ENCODE results near the gene MED8.

MED8 gene

DNA sequence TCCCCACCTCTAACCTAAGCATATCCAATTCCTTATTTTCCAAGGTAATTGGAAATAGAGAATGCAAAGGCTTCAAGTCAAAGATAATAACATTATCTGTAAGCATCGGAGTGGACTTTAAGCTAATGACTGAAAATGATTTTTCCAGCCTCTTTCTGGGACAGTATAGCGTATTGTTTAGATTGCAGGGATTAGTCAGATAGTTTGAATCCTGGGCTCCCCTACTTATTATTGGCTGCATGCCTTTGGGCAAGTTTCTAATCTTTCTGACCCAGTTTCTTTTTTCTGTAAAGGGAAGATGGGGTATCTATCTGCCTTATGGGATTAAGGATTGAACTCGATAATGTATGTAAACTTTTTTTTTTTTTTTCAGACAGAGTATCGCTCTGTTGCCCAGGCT is 32.3 kb downstream of the MED8 start:
- no peak for DNase-seq

DNA sequence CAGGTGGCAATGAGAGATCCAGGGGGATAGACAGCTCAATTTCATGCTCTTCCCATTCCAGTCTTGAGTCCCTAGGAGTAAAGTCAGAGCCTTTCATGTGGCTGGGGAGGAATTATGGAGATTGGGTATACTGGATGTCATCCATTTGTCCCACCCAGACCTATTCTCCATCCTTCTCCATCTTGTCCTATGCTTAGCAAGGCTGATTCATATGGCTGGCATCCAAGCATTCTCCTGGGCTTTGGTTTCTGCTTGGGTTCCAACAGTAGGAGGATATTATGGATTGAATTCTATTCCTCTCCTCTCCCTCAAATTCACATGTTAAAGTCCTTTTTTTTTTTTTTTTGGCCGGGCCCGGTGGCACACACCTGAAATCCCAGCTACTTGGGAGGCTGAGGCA is 34.7 kb downstream of the MED8 start:
- no peak for DNase-seq

DNA sequence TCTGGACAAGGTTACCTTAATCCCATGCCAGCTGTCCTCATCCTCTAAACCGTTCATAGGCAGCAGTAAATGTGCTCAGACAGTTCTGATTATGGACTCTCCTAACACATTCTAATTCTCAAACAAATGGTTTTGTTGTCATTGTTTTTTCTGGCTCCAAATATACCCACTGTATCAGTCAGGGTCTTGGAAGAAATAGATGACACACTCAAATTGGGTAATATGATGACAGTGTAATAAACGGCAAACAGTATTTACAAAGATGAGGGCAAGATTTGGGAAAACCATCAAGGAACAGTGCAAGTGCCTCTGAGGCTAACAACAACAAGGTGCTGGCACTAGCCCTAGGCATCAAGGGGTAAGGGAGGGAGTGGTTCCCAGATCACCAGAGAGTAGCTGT is 35.1 kb downstream of the MED8 start:
- no peak for DNase-seq

DNA sequence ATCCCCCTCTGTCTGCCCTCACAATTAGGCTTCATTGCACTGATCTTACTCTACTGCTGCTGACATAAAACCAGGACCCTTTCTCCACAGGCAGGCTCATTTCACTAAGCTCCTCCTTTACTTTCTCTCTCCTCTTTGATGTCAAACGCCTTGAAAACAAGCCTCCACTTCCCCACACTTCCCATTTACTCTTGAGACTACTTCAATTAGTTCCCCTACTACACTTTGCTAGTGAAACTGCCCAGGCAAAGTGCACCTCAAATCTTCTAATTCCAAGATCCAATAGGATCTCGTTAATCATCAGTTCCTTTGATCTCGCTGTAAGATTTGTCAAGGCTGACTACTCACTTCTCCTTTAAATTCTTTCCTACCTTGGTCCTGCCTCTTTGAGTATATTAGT is 36.7 kb downstream of the MED8 start:
- no peak for DNase-seq

DNA sequence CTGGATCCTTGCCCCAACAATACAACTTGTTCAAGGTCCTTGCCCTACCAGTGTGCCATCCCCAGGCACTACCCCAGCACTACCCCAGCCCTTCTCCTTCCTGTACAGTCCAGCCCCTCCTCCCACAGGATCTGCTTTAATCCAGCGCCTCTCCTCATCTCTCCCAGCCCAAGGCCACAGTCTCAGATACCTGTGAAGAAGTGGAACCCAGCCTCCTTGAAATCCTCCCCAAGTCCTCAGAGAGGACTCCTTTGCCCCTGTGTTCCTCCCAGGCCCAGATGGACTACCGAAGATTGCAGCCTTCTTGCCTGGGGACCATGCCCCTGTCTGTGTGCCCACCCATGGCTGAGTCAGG is 37.3 kb downstream of the MED8 start:
- DNase-seq = no peak

DNA sequence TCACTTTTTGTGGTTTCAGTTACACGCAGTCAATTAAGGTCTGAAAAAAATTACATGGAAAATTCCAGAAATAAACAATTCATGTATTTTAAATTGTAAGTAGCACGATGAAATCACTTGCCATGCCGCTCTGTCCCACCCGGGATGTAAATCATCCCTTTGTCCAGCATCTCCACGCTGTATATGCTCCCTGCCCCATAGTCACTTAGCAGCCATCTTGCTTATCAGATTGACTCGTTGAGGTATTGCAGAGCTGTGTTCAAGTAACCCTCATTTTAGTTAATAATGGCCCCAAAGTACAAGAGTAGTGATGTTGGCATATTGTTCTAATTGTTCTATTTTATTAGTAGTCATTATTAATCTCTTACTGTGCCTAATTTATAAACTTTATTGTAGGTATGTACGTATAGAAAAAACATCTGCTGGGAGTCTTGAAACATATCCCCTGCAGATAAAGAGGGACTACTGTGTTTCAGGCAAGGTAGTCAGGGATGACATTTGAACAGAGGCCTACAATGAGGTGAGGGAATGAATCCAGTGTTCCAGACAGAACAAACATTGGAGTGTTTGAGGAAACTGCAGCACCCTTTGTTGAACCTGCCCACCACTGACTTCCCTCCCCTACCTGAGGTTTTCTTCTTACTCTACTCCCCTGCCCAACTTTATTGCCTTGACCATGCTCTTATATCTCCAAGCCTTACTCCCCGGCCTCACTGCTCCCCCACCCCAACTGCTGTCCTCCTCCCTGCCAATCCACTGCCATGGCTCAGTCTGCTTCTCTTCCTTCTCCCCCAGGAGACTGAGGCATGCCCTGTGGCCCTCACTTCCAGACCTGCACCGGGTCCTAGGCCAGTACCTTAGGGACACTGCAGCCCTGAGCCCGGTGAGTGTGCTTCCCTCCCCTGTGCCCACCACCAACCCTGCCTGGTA is 37.9 kb downstream of the MED8 start:
- DNase-seq = peak; percentile 30

DNA sequence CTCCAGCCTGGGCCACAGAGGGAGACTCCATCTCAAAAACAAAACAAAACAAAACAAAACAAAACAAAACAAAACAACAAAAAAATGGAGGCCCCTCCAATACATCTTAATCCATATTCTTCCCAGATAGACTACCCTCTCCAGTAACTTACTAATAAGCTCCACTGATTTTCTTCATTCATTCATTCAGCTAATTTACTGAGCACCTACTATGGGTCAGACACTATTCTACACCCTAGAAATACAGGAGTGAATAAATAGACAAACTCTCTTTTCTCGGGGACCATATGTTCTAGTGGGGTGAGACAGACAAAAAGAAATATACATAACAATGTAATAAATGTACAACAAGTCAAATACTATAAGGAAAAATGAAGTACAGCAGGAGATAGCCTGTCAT is 38.6 kb downstream of the MED8 start:
- DNase-seq = no peak

DNA sequence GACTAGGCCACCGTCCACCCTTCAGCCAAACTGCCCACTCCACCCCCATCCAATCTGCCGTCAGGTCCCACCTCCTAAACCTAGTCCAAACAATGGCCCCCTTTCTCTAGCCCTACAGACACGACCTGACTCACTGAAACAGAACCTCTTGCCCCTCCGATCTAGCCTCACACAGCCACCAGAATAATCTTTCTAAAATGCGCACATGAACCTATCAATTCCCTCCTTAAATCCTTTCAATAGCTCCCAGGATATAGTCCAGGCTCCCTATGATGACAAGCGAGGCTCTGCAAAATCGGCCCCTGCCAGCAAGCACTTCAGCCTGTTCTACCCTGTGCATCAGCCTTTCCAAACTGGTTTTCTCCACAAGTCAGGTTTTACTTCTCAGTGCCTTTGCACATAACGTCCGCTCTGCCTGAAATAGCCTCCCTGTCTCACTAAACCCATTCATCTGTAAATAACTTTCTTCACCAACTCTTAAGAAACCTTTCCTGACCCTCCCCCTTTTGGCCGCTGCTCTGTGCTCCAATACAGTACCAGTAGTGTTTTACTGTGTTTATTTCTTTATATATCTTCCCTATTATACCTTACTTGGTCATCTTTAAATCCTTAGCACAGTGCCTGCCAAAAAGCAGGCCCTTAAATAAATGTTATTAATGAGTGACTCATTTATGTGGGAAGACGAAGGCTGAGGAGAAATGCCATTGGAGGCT is 39.9 kb downstream of the MED8 start:
- peak; percentile 65 for DNase-seq

DNA sequence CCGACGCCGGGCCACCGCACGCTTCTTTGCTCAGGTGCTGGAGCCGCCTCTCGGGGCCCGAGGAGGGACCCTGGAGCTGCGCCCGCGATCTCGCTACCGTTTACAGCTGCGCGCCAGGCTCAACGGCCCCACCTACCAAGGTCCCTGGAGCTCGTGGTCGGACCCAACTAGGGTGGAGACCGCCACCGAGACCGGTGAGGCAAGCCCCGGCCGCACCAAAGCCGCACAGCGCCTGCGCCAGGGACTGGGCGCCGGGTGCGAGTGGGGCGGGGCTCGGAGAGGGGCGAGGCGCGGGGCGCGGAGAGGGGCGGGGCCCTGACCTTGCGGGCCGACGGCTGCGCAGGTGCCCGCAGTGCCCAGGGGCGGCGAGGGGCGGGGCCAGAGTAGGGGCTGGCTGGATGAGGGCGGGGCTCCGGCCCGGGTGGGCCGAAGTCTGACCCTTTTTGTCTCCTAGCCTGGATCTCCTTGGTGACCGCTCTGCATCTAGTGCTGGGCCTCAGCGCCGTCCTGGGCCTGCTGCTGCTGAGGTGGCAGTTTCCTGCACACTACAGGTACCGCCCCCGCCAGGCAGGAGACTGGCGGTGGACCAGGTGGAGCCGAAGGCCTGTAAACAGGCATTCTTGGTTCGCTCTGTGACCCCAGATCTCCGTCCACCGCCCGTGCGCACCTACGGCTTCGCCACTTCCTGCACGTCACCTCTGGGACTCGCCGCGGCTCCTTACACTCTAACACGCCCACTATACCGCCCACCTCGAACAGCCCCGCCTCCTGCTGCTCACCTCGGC is 40.6 kb downstream of the MED8 start:
- peak; percentile 97 for DNase-seq

DNA sequence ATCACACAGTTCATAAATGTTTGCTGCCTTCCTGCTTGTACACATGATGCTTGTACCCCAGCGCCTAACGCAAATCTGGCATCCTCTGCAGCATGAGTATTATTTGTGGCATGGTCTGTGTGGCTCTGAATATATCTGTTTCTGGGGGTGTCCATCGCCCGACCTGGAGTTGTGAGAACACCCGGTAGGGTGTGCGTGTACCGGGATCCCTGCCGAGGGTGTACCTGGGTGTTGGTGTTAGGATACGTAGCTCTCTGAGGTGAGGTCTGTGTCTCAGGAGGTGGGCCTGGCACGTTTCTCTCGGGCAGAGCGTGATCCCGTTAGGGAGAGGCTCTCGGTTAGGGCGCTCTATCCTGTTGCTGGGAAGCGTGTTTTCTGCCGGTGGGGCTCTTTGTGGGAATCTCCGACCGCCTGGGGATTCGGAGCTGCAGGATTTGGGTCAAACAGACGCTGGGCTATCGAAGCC is 41.2 kb downstream of the MED8 start:
- peak; percentile 90 for DNase-seq

DNA sequence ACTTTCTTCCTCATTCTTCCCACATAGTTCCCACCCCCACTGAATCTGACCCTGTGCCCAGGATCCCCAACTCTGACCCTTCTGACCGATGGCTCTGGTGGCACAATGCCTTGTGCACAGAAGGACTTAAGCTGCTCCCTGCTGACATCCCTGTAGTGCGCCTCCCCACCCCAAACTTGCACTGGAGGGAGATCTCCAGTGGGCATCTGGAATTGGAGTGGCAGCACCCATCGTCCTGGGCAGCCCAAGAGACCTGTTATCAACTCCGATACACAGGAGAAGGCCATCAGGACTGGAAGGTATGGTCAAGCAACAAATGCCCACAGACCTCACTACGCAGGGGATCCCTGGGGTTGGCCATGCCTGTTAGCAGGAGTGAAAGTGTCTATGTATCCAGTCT is 43.0 kb downstream of the MED8 start:
- no peak for DNase-seq

DNA sequence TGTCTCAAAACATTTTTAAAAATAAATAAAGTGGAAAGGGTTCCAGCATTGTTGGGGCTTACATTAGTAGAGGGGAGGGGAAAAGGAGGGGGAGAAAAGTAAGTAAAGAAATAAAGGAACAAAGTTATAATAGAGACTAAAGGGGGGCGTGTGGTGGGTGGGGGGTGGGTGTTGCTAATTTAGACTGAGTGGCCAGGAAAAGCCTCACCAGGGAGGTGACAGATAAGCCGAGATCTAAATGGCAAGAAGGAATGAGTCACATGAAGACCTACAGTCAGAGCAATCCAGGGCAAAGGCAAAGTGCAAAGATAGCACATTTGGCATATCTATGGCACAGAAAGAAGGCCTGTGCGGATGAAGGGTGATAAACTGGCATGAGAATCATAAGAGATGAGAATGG is 44.5 kb downstream of the MED8 start:
- DNase-seq = no peak

DNA sequence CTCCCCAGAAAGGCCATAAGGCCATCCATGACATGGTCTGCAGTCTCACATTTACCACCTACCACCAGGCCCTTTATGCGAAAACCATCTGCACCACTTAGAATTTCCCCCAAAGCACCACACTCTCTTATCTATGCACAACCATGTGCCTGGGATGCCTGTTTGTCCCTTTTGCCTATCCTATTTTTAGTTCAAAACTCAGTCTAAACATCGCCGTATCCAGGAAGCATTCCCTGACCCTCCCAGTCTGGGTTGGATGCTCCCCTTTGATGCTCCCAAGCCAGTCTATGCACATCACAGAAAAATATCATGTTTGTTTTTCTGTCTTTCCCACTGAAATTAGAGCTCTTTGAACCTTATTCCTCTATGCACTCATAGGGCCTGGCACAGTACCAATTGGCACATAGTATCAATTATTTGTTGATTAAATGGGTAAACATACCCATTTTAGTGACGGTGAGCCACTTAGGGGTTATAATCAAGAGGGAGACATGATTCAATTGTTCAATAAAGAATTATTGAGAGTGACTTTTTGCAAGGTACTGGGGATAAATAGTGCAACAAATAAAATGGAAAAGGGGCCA is 45.2 kb downstream of the MED8 start:
- DNase-seq = no peak

DNA sequence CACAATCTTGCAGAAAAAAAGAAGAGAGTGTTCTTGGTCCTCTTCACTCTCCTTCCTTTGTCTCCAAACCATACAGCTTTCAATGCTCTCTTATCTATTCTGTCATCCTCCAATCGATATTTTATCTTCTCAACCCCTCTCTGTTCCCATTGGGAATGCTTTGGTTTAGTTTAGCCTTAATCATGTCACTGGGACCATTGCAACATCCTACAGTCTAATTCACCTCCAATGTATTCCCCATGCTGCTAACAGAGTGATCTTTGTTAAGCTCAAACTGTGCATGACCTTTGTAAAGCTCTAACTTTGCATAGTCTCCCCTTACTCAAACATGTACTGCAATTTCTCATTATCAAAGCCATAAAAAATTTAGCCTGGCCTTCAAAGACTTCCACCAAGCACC is 49.0 kb downstream of the MED8 start:
- DNase-seq = no peak

DNA sequence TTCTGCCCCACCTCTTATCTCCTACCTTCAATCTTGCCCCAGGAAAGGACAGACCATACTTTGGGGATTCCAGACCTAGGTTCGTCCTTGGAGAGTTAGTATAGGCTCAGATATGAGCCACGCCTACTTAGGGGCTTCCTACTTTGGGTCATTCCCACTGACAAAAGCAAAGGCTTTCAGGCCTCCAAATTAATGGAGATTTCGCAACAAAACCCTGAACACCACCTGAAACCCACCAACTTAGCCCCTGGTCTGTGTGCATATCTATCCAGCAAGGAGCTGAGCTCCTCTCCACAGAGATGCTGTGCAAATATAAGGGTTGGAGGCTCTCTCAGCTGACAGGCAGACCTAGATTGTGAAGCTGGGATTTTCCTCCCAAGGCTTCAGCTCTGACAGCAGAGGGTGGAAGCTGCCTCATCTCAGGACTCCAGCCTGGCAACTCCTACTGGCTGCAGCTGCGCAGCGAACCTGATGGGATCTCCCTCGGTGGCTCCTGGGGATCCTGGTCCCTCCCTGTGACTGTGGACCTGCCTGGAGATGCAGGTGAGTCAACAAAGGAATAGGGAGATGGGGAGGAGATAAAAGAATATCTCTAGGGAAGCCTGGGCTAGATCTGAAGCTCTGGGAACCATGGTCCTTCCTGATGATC is 49.9 kb downstream of the MED8 start:
- no peak for DNase-seq

DNA sequence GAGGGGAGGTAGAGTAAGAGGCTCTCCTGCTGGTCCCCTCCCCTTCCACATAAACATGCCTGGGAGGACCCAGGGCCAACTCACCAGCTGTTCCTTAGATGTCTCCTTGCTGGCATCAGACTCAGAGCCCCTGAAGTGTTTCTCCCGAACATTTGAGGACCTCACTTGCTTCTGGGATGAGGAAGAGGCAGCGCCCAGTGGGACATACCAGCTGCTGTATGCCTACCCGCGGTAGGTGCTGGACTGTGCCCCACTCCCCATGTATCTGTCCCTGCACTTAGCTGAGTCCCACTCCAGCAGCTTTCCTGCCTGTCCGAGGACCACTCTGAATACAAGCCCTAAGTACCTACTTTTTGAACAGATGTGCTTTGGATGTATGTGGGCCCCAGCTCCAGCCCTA is 51.6 kb downstream of the MED8 start:
- no peak for DNase-seq

DNA sequence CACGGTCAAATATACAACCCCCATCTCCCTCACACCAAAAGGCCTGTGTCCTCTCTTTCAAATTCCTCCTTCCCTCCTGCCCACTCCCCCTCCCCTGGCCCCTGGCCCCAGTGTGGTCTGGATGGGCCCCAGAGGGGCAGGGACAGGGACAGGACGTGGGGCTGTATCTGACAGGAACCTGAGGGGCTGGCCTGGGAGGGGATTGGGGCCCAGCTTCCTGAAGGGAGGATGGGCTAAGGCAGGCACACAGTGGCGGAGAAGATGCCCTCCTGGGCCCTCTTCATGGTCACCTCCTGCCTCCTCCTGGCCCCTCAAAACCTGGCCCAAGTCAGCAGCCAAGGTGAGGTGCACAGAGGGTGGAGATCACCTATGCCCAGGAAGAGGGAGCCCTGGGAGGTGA is 52.0 kb downstream of the MED8 start, which contains the start of gene MPL:
Gene MPL, plus strand, starts transcription at position 231 of the 400 bp plus-strand sequence. Its CDS starts 31 bp downstream, at position 262.
- DNase-seq = no peak

DNA sequence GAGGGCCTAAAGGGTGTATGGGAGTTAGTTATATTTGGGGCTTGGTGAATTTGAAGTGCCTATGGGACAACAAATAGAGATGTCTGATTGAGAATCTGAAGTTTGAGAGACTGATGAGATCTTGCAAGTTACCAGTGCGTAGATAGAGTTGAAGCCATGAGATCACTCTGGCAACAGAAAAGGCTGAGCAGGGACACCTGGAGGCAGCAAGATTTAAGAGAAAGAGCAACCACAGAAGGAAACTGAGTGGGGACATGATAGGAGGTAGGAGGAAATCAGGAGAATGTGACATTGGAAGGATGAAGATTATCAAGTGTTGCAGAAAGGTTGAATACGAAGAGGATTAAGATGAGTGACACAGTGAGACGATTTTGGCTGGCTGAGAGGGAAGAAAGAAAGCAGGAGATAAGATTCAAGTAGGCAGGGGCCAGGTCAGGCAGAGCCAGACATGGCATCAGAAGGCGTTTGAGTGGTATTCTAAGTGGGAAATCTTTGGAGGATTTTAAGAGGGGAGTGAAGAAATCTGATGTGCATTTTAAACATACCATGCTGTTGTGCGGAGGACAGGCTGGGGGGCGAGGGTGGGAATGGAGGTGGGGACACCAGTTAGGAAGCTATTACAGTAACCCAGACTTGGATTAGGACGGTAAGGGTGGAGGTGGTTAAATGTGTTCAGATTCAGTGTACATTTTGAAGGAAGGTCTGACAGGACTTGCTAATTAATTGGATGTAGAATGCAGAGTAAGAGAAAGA is 55.0 kb downstream of the MED8 start:
- DNase-seq = no peak
